Breast epithelium (tissue), 3 donors: ENCODE measurements around the gene CNTN5.

ENCODE experiments used
- CTCF ChIP-seq, 3 donors: fragments of 450-650 bp; IDR thresholded peaks; one replicate each; pipeline ENCODE4 v1.5.1; 2016 to 2017; ENCODE audit warnings: antibody characterized with exemption in 3 of 3, mild to moderate bottlenecking in 3 of 3, moderate library complexity in 3 of 3
- POLR2A ChIP-seq: fragments of 450-650 bp; IDR thresholded peaks from one replicate; pipeline ENCODE4 v1.6.1; 2016; ENCODE audit warnings: antibody characterized with exemption, mild to moderate bottlenecking, moderate library complexity
- POLR2AphosphoS5 ChIP-seq, 3 donors: sonication (generic); formaldehyde crosslinking; IDR thresholded peaks; one replicate each; pipeline ENCODE4 v1.6.1; 2017; ENCODE audit warnings: antibody characterized with exemption in 3 of 3

GRCh38 chr11:99916078-99916477, 895.3 kb downstream of the CNTN5 start:
- TF ChIP-seq CTCF (IDR thresholded peaks at IDR 0.05) (no peak), POLR2A (no peak), POLR2AphosphoS5 (IDR thresholded peaks at IDR 0.05) (no peak)
